ENCODE data around the gene TVP23A.

DNA sequence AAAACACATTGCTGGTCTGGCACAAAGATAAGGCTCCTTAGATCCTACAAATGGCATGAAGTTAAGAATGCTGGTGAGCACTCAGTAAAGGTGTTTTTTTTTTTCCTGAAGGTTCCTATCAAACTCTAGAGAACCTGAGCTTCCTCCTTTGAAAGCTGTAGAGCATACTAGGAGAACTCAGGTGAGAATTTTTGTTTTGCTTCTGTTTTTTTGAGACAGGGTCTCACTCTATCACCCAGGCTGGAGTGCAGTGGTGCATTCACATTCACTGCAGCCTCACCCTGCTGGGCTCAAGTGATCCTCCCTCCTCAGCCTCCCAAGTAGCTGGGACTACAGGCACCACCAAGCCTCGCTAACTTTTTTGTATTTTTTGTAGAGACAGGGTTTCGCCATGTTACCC lies 37.4 kb upstream of the TVP23A start:
- TF ChIP-seq YY1 (IDR thresholded peaks at IDR 0.05; ENCODE audit: insufficient read depth, insufficient read length) (no peak), ZNF274 (IDR thresholded peaks at IDR 0.05; ENCODE audit: low read depth, low read length) (no peak), SUZ12 (IDR thresholded peaks at IDR 0.05; ENCODE audit: extremely low read depth, insufficient read depth, insufficient read length) (no peak)

All from NT2/D1 (cell line).